HEK293T (cell line): Measurements from ENCODE around the gene TTC16.

Source experiments
- ARNT ChIP-seq: fragments of 450-650 bp; IDR thresholded peaks from 2 replicates; pipeline ENCODE4 v1.6.1; 2017; ENCODE audit warnings: mild to moderate bottlenecking
- BHLHE40 ChIP-seq: fragments of 450-650 bp; IDR thresholded peaks from 2 replicates; pipeline ENCODE4 v1.6.1; 2016; ENCODE audit warnings: mild to moderate bottlenecking, moderate library complexity, borderline replicate concordance
- FOXA1 ChIP-seq: fragments of 450-650 bp; IDR thresholded peaks from 2 replicates; pipeline ENCODE4 v1.6.1; 2016; ENCODE audit warnings: mild to moderate bottlenecking
- FOXK2 ChIP-seq: fragments of 450-650 bp; IDR thresholded peaks from 2 replicates; pipeline ENCODE4 v1.6.1; 2016; ENCODE audit warnings: mild to moderate bottlenecking
- SP1 ChIP-seq: fragments of 450-650 bp; IDR thresholded peaks from 2 replicates; pipeline ENCODE4 v1.6.1; 2017
- SUZ12 ChIP-seq: fragments of 450-650 bp; IDR thresholded peaks from 2 replicates; pipeline ENCODE4 v1.6.1; 2016; ENCODE audit warnings: mild to moderate bottlenecking
- TARDBP ChIP-seq: fragments of 450-650 bp; IDR thresholded peaks from 2 replicates; pipeline ENCODE4 v1.6.1; 2016

- TF ChIP-seq SP1: no peak
- TF ChIP-seq SUZ12: no peak
- no peak for TF ChIP-seq BHLHE40
- no peak for TF ChIP-seq FOXK2
- no peak for TF ChIP-seq FOXA1
- no peak for TF ChIP-seq ARNT
- TF ChIP-seq TARDBP: no peak
These were observed 15.0 kb downstream of the TTC16 start for GRCh38 chr9:127730799-127731410.
